SHP77 (cell line): Measurements from ENCODE around the gene PNPT1.
A peak's percentile ranks its signal among the peaks of the same experiment; 100 is the strongest.
"Not testable (repeated sequence)": the region's sequence is repeated elsewhere in the genome, so short reads cannot be mapped to it uniquely, and the experiment has no call there.

ENCODE experiments used
- DNase-seq, 2 experiments: peaks; one replicate each; lab custom pipeline; 2025; lab: John Stamatoyannopoulos, UW

PNPT1 gene

DNA sequence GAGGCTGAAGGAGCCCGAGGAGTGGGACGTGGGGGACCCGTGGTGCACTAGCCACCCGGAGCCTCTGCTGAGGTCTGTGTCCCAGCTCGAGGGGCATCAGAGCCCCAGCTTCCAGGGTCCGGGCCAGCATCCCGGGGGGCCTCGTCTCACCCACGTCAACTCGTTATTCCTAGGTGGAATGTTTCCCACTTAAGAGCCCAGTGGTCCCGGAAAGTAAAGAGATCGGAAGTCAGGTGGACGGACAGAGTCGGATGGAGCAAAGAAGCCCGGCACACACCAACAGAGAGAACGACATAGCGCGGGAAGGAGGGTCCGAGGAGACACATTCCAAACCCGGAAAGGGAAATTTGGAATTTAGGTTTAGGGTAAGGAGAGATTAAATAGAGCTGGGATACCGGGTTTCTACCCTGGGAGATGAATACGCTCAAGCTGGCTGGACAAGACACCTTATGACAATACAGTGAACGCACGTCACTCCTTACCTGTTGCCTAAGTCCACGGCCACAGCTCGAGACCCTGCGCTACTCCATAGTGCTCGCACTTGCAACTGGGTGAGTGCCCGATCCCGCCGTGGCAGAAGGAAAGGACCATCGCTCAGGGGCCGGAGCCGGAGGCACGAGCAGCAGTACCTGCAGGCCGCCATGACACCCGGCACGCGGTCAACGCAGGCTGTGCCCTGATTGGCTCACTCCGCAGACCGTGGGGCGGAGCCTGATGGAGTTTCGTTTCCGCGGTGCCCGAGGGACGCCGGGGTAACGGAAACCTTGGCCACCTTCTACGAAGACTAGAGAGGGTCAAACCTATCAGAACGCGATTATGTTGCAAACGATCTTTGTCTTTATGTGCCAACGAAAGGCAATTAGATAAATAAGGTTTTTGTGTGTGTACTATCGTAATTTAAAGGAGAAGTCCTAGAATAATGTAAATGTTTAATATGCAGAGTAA lies at the start of gene PNPT1:
Gene PNPT1 (minus strand): TSS at position 664 of the 945 bp plus-strand sequence. CDS start 21 bp downstream, at position 643.
- peak; percentile 99 for DNase-seq

DNA sequence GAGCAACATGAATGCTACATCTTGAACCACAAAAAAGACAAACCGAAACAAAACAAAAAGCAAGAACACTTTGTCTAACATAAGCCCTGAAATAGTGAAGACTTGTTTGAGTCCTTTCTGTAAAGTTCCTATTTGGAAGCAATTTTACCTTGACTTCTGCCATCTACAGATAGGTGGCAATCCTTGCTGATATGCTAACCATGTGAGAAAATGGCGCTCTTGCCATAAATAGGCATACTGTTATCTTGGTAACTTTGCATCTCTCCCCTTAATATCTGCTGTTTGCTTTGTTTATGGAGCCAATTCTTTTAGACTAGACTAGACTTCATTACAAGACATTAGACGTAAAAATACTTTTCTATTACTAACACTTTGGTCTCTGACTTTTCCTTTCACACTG lies 49.4 kb upstream of the PNPT1 start:
- no peak for DNase-seq

DNA sequence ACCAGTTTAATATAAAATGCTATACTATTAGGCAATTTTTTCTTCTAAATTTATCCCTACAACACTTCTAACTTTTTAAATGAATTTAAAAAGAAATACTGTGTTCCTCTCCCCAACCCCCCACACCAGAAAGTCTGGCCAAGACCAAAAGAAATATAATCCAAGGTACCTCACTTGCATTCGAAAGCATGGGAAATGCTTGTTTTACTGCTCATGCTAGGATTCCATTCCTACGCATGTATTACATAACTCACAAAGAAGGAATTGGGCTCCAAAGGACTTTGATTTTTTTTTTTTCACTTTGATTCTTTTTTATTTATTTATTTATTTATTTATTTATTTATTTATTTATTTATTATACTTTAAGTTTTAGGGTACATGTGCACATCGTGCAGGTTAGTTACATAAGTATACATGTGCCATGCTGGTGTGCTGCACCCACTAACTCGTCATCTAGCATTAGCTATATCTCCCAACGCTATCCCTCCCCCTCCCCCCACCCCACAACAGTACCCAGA lies 42.4 kb upstream of the PNPT1 start:
- DNase-seq, result not testable (repeated sequence)

- DNase-seq, result no peak
These were observed 41.1 kb upstream of the PNPT1 start for GRCh38 chr2:55734726-55735125.

GRCh38 chr2:55733335-55733734 lies 39.7 kb upstream of the PNPT1 start:
- no peak for DNase-seq

DNA sequence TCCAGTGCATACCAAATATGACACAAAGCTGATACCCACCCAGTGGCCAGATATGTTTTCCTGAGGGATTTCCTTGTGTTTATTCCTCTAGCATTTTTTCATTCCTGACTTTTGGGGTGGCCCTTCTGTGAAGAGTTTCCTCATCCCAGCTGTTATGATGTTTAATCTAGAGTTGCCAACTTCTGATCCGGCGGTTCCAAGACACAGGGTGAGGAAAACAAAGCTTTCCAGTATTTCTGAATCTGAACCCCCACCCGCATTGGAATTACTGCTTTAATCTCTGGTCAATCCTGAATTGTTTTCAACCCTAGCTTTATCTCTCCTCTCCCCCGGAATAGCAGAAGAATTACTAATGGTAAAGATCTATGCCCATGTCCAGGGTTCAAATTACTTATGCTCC lies 39.2 kb upstream of the PNPT1 start:
- DNase-seq, result no peak

DNA sequence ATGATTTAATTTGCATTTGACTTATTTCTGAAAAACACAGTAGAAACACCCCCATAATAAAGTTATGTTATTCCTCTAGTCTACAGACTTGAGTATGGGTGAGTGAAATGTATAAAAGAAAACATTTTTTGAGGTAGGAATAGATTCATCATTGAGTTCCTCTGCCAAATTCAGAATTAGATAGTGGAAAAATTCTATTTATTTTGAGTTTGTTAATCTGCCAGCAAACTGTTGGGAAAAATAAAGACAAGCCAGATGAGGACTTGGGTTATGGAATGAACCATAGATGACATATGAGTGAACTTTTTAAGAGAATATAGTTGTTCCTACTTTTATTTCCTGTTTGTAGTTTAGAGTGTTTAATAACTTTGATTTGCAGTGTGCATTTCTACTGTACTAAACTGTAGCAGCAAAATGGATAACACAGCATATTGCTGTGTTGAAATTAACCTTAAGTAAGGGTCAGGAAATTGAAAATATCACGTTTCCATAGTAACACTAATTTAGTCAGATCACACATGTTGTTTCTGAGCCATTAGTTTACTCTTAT lies 35.6 kb upstream of the PNPT1 start:
- no peak for DNase-seq

DNA sequence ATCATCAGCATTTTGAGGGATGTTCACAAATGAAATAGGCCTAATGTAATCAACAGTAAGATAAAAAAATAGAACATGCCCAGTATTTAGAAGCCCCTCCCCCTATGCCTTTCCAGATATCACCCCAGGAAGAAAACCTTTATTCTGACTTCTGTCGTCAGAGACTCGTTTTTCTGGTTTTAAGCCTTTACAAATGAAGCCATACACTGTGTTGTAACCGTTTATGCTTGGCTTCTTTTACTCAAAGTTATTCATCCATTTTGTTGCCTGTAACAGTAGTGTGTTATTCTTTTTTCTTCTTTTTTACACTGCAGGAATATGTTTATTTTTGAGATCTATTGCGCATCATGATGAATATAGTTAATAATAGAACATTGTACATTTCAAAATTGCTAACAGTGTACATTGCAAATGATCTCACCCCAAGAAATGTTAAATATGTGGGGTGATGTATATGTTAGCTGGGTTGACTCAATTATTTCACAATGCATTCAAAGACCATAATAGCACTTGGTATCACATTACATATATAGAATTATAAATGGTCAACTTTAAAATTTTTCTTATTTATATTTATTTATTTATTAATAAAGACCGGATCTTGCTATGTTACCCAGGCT lies 28.1 kb upstream of the PNPT1 start:
- DNase-seq, result no peak

- no peak for DNase-seq
These were observed 26.8 kb upstream of the PNPT1 start for GRCh38 chr2:55720417-55720816.

- DNase-seq, result no peak
These were observed 26.2 kb upstream of the PNPT1 start for GRCh38 chr2:55719852-55720251.

DNA sequence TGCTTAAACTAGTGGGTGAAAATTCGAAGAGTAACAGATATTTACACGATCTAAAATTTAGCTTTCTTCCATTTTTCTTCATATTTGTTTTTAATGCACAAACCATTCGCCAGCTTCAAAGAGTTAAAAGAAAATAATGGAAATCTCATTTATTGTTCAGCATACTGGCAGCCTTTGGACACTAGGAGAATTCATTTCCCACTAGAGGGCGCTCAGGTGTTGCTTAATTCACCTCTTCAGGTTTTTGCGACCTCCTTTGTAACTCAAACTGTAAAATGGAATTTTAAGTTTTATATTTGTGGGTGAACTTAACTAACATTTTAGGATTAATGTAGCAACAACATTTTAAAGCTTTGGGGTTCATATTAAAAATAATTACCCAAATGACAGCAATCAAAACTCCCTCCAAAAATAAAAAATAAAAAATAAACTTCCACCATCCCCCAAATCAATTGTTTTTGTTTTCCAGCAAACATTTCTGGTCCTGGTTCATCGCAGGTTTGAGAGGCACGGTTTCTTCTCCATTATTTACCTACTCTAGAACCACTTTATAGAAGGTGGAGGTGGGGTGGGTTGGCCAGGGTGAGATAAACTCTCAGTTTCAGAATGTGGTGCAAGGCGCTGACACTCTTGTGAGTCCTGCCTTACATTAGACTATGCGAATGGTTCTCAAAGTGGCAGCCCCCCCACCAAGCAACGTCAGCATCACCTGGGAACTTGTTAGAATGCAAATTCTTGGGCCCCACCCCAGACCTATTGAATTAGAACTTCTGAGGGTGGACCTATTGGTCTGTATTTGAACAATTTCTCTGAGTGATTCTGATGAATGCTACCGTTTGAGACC lies 24.7 kb upstream of the PNPT1 start:
- DNase-seq, result peak; percentile 76 to 80

GRCh38 chr2:55715626-55716025 lies 22.0 kb upstream of the PNPT1 start:
- no peak for DNase-seq

DNA sequence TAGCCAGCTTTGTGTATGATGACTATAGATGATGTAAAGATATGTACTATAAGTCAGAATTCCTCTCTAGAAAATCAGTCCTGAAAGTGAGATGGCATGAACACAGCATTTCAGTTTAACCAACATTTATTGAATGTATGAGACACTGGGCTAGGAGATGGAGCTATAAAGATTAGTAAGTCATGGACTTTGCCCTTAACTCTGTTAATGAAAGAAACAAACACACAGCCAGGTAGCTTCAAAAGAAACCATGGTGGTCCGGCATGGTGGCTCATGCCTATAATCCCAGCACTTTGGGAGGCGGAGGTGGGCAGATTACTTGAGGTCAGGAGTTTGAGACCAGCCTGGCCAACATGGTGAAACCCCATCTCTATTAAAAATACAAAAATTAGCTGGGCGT lies 21.5 kb upstream of the PNPT1 start:
- DNase-seq, result not testable (repeated sequence)

GRCh38 chr2:55712477-55713060 lies 18.9 kb upstream of the PNPT1 start:
- no peak for DNase-seq

DNA sequence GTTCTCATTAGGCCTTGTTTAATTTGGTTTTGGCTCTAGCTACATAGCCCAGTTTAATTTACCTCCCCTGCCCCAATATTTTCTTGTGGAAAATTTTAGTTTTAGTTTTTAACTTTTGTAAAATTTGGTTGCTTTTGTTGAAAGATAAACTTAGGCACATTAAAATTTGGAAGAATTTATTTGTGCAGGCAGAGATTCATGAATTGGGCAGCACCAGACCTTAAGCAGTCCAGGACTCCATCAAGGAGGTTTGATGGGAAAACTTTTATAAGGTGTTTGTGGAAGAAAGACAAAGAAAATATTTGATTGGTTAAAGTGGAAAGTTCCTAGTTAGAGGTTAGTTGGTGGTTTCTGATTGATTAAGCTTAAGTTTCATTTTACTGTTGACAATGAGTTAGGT lies 16.4 kb upstream of the PNPT1 start:
- no peak for DNase-seq

DNA sequence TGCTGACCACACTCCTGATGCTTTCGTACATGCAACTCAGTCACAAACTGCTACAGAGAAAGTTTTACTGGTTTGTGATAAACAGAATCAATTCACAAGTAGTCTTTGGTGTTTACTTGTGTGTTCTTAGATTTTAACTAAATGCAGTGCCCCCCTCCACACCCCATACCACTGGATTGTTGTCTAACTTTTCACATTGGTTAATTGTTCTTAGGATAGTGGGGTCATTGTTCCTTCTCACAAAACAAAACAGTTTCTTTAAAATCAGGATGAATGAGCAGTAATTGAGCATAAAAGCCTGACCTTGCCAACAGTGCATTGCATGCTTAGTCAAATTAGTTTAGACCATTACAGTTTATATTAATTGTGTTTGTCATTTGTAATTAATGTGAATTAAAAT lies 14.1 kb upstream of the PNPT1 start:
- no peak for DNase-seq

DNA sequence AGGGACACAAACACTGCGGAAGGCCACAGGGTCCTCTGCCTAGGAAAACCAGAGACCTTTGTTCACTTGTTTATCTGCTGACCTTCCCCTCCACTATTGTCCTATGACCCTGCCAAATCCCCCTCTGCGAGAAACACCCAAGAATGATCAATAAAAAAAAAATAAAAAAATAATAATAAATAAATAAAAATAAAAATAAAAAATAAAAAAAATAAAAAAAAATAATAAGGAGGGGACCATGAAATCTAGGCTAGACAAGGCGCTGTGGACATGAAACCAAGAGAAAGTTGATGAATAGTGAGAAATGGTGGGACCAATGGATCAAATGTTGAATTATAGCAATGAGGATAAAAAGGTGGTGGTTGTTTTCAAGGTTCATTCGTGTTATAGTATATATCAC lies 12.6 kb upstream of the PNPT1 start:
- not testable (repeated sequence) for DNase-seq

DNA sequence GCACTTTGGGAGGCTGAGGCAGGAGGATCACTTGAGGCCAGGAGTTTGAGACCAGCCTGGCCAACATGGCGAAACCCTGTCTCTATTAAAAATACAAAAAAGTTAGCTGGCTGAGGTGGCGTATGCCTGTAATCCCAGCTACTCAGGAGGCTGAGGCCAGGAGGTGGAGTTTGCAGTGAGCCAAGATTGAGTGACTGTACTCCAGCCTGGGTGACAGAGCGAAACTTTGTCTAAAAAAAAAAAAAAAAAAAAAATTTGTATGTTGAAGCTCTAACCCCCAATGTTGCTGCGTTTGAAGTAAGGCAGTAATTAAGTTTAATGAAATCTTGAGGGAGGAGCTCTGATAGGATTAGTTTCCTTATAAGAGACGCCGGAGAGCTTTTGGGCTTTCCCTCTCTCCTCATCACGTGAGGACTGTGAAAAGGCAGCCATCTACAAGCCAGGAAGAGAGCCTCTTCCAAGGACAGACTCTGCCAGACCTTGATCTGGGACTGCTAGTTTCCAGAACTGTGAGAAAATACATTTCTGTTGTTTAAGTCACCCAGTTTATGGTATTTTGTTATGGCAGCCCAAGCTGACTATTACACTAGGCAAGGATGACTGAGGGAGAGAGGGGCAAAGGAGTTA lies 11.5 kb upstream of the PNPT1 start:
- no peak for DNase-seq

DNA sequence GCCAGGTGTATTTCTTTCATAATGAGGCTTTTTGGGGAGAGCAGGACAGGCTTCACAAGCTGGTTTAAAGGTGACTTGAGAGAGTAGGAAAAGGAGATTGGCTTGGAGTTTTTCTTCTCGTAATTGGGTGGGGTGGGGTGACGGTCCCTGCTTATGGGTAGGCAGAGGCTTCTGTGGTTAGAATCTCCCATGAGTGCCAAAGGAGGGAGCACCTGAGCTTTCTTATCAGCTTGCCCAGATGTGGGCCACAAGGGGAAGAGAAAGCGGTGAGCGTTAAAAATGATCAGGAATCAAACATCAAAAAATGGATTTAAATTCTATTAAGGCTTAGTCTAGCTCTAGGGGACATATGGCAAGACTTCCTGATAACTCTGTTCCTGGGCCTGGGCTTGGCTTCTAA lies 9.7 kb upstream of the PNPT1 start:
- DNase-seq, result no peak

DNA sequence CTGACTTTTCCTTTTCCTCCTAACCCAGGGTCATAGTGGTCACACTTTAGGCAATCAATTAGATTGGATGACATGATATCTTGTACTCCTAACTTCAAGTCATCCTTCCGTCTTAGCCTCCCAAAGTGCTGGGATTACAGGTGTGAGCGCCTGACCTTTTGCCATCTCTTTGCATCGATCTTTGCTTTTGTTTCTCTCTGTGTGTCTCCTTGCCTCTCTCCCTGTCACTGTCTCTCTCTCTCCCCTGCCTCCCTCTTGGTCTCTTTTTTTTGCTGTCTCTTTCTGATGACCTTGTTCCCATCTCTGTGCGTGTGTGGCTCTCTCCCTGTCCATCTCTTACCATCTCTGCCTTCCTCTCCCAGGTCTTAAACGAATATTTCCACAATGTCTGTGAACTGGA lies 904 bp downstream of the PNPT1 start:
- DNase-seq, result not testable (repeated sequence)

- no peak for DNase-seq
These were observed 21.0 kb downstream of the PNPT1 start for GRCh38 chr2:55672630-55673029.
